Epithelial cell of prostate (primary cell): ENCODE measurements around the gene EHBP1.
"Not testable (repeated sequence)": the region's sequence is repeated elsewhere in the genome, so short reads cannot be mapped to it uniquely, and the experiment has no call there.

Experiments used
- DNase-seq: peaks from one replicate; pipeline ENCODE4 v3.0.0-alpha.2; 2011; ENCODE audit warnings: low read depth, low spot score
- H3K27ac ChIP-seq: fragments of 450-650 bp; 2 replicates; pipeline ENCODE4 v1.5.1; 2017; ENCODE audit warnings: mild to moderate bottlenecking

The EHBP1 gene

DNA sequence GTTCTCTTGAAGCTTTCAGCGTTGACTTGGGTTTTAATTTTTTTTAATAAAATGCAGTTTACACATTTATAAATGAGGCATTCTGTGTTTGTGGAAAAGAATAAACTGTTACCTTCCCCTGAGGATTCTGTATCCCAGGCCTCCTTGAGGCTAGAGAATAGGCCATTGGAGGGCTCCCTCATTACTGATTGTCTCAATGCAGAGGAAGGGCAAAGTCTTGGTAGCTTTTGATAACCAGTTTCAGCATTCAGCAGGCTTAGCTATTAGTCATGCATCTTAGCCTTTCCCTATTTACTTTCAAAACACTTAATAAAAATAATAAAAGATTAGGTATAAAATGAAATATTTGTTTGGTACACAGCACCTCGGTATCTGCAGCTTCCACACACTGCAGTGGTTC is 287.0 kb downstream of the EHBP1 start:
- no peak for DNase-seq
- H3K27ac ChIP-seq: no peak overlapping the region

DNA sequence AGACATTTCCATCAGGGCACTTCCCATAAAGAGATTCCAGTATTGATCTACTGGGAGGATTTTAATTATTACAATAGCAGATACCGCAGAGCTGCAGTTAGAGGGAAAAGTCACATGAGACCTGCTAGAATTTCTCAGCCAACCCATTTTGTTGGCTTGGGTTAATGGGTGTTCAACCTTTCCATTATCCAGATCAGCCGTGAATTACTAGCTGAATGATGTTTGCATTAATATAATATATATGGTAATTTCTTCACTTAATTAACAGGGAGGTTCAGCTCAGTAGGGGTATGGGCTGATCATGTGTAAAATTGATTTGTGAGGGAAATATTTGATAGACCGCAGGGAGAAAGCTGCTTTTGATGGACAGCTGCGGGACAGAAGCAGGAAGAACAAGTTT is 288.7 kb downstream of the EHBP1 start:
- DNase-seq: no peak
- H3K27ac ChIP-seq: no peak overlapping the region

DNA sequence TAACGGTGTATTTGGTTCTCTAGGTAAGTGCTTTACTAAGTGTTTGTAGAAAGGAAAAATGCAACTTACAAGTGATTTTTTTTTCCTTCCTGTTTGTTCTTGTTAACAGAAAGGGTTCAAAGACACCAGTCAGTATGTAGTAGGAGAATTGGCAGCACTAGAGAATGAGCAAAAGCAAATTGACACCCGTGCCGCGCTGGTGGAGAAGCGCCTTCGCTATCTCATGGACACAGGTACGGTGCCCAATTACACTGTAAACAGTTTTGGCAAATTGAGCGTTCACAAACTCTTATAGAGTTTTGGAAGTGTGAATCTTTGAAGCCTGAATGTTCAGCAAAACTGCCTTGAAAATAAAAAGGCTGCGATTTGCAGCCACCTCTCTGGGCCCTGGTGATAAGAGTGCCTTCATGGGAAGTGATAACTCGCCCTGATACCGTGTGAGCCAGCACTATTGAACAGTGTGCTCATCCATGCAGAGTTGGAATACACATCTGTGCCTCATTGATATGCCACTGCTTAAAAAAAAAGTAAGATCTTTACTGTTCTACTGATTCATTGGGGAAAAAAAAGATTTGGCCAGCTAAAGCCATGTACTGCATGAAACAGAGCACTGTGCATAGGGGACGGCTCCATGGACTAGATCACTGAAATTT is 291.1 kb downstream of the EHBP1 start:
- DNase-seq: no peak
- H3K27ac ChIP-seq: peak overlapping the region; percentile 80

DNA sequence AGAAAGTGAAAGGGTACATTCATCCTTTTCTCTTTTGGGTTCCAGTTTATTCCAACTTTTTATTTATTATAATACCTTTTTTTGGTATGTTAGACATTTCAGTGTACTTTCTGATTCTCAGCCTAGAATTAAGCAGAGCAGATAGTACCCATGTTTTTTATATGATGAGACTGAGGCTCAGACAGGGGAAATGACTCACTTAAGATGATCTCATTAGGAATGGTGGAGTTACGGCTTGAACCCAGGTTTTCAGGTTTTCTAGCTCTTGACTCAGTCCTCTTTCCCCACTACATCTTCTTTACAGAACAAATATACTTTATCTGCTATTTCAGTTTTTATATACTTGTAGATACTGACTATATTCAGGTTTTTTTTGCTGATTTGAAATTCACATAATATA is 293.4 kb downstream of the EHBP1 start:
- H3K27ac ChIP-seq: peak overlapping the region; percentile 80

DNA sequence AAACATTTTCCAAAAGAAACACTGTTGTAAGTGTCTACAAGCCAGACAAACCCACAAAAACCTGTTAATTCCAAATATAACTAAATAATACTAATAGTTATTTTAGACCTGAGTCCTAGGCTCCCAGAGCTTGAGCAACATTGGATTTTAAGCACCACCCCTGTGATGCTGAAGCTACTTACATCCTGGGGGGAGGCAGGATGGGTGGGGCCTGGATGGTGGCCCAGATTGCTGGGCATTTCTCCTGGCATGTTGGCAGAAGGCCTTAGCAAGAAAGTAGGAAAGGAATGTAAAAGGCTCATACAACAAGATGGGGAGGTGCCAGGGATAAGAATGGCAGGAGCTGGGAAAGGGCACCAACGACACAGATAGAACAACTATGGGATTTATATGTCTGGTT is 294.4 kb downstream of the EHBP1 start:
- peak; percentile 57 for DNase-seq
- H3K27ac ChIP-seq: peak overlapping the region; percentile 80

More for the DNA sequence above, 293.4 kb downstream of the EHBP1 start:
- peak; percentile 37 for DNase-seq

DNA sequence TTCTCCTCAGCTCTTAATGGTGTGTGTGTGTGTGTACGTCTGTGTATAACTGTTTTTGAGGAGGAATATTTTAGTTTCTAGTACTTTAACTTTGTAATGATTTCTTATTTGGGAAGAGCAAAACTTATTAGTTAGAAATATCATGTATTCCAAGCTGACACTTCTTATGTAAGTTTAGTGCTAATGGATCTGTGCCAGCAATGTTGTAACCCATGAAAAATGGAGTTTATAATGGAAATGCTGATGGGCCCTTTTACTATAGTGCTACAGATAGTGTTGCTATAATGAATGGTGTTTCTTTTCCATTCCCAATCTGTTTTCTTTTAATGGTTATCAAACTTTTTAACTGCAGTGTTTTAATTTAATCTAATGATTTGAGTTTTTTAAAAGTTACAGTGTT is 295.3 kb downstream of the EHBP1 start:
- no peak overlapping the region for H3K27ac ChIP-seq
- no peak for DNase-seq

DNA sequence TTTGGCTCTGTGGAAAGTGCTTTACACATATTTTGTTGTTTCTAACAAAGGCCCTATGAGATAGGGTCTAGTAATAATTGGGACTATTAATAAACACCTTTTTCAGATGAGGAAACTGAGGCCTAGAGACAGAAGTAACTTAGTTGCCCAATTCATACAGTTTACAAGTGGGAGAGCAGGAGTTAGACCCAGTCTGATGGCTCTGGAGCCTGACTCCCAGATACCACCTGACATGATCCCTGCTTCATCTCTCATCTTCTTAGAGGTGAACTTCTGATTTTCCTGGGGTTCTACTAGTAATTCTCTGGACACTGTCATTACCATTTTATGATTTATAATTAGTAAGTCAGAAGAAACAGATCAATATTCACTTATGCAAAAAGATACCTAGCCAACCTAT is 296.1 kb downstream of the EHBP1 start:
- no peak for DNase-seq
- no peak overlapping the region for H3K27ac ChIP-seq

DNA sequence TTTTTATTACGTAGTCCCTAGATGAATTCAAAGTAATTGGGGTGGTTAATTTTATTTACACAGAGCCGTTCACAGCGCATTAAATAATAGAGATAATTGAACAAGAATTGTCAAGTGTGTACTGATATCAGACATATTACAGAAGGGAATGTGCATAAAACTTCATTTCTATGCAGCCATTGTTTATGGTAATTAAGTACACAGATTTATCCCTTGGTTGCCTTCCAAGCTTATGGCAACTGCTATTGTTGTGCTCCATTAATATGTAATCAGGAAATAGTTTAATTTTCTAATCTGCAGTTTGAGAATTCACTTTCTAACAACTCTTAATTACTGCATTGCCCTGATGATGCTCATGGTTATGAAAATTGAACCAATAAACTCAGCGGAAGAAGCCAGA is 297.8 kb downstream of the EHBP1 start:
- DNase-seq: no peak
- H3K27ac ChIP-seq: no peak overlapping the region

DNA sequence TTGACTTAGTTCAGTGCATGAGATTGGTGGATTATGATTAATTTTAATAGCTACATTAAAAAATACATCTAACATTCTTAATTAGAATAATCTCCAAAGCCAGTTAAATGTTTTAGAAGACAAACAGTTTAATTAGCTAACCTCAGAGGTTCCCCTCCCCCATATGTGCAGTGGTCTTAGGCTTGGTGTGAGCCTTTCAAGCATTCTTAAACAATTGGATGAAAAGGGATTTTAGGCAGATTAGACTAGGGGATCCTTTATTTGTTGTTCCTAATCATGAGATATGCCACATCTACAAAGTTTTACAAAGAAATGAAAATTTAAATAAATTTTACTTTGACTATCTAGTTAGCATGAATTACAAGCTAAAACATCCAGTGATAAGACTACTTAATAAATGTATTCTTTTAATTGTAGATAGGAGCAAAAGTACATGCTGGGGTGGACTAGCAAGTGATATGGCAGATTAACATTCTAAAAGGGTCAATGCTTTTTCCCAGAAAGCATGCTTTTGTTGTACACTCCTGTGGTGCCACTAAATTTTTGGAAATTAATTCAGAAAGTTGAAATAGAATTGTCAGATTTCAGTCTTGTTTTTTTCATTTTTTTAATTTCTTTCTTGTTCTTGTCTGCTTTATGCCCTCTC is 302.4 kb downstream of the EHBP1 start:
- H3K27ac ChIP-seq: no peak overlapping the region
- DNase-seq: no peak

DNA sequence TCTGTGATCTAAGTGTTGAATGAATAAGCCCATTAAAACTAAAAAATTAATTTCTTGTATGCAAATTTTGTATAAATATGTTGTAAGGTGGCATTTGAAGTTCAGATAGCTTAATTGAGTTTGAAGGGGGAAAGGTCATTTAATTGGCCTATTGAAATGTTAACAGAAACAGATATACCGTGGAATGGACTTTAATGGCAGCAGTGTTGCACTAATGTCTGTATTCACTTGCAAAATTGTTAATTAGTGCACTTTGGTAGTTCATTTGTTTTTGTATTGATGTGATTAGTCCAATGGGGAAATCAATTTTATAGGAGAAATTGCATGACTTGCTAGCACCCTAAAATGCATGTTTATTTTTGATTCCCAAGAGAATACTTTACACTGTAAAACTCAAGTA is 303.3 kb downstream of the EHBP1 start:
- H3K27ac ChIP-seq: no peak overlapping the region
- no peak for DNase-seq

DNA sequence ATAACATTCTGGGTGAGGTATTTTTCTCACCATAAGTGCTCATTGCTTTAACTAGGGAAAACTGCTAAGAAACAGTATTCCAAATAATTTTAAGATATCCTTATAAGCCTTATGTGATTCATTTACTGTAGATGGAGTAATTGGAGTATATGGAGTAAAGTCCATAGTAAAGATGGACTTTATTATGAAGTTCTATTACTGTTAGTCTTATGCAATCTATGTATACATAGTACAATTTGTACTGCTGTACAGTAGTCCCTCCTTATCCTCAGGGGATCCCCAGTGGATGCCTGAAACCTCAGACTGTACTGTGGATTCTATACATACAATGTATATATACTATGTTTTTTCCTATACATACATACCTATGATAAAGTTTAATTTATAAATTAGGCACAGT is 304.0 kb downstream of the EHBP1 start:
- DNase-seq: no peak
- H3K27ac ChIP-seq: no peak overlapping the region

DNA sequence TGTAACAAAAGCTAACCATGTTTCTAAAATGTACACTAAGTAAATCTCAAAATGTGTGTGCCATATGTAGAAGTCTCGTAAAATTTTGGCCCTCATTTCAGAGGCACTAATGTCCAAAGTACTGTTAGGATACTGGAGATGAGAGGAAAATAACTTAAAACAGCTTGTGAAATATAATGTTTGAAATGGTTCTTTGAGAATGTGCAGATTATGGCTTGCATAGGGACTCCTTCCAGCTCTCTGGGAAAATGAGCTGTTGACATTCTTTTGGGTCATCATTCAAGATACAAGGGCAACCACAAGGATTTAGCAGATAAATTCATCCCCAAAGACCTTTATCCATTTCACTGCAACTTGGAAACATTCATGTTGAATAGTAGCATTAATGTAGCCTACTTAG is 307.0 kb downstream of the EHBP1 start:
- no peak overlapping the region for H3K27ac ChIP-seq
- no peak for DNase-seq

DNA sequence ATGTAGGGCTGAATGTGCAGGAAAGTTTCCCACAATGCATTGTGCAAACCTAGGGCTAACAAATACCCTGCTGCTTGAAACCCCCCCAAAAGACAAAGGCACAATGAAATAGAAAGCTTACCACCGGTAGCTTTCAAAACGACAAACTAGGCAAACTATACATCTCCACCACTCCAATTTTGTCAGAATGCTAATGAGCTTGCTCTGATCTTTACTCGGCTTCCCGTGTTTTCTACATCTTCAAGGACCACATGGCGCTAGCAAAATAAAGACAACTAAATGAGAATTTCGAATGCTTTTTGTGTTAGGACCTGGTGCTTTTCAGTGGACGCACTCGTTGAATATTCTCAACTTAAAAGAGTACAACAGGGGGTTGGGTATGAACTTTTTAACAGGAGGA is 307.9 kb downstream of the EHBP1 start:
- H3K27ac ChIP-seq: no peak overlapping the region

DNA sequence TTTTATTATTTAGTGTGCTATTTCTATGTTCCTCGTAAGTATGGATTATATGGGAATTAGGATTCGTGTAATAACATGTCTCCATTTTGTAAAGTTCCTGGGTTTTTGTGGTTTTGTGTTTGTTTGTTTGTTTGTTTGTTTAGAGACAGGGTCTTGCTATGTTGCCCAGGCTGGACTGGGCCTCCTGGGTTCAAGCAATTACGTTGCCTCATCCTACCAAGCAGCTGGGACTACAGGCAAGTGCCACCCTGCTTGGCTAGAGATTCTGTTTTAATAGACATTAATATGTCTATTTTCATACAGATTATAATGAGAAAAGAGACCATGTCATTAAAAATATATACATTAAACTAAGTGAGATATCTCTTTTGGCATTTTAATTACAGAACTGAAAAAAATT is 309.9 kb downstream of the EHBP1 start:
- H3K27ac ChIP-seq: no peak overlapping the region
- no peak for DNase-seq

More for the DNA sequence above, 307.9 kb downstream of the EHBP1 start:
- no peak for DNase-seq

DNA sequence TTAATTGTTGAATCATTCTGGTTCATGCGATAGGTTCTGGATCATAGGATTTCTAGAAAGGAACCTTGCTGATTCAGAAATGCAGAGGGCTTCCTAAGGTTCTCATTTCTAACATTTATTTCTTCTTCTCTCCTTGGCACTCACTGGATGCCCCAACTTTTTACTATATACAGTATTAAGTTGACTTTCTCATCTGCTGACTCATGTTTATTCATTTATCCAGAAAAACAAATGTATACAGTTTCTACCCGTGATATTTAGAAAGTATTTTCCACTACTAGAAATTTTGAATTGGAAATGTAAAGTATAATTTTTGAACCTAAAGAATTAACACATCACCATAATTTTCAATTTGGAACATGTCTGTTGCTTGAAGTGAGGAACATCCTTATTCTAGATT is 312.9 kb downstream of the EHBP1 start:
- no peak overlapping the region for H3K27ac ChIP-seq
- DNase-seq: no peak

DNA sequence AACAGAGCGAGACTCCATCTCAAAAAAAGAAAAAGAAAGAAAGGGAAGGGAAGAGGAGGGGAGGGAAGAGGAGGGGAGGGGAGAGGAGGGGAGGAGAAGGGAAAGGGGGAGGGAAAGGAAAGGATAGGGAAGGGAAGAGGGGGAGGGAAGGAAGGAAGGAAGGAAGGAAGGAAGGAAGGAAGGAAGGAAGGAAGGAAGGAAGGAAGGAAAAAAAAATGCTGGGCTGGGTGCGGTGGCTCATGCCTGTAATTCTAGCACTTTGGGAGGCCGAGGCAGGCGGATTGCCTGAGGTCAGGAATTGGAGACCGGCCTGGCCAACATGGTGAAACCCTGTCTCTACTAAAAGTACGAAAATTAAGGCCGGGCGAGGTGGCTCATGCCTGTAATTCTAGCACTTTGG is 314.2 kb downstream of the EHBP1 start:
- not testable (repeated sequence) for H3K27ac ChIP-seq, DNase-seq

DNA sequence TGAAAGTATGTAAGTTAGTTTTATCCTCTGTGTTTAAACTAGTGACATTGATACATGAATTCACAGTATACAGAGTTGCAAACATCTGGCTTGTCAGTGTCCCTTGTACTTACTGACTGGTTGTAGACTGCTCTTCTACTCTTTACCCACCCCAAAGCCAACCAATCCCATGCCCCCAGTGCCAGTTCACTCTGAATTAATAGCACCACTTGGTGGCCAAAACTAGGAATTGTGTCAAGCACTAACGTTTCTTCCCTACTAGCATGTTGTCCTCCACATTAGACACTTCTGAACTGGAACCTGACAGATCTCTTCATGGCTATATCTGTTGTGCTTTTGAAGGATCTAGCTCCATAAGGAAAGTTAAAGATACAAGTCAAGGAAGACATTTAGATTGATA is 317.9 kb downstream of the EHBP1 start:
- no peak for DNase-seq
- H3K27ac ChIP-seq: no peak overlapping the region

DNA sequence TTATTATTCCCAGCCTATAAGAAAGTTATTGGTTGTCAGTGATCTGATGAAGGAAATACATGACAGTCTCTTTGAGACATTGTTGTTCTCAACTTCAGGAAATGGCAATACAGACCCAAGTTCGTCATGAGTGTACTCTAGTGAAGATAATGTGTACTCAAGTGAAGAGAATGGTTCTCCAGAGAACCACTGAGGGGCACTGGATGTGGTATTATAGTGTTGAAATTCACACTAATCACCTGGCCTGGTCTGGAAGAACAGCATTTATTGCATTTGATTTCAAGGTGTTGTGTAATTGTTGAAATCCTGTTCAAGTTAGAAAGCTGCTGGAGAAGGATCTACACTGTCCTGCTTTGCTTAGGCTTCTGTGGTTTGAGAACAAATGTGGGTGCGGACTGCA is 321.7 kb downstream of the EHBP1 start:
- no peak overlapping the region for H3K27ac ChIP-seq
- DNase-seq: no peak

DNA sequence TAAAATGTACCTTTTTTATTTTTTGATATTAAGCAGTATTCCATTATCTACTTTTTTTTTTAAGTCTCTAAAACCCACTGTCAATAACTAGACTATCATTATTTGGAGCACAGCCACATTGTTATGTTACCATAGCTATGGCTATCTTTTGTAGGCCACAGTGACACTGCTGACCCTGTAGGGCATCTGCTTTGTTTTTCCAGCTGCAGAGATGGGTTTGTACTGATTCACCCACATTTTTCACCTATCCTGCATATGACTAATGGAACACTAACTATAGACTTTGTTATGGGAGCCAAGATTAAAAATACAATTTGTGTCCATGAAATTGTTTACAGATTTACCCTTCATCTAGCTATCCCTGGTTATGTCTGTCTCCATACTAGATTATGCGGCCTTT is 323.5 kb downstream of the EHBP1 start:
- no peak overlapping the region for H3K27ac ChIP-seq
- no peak for DNase-seq

DNA sequence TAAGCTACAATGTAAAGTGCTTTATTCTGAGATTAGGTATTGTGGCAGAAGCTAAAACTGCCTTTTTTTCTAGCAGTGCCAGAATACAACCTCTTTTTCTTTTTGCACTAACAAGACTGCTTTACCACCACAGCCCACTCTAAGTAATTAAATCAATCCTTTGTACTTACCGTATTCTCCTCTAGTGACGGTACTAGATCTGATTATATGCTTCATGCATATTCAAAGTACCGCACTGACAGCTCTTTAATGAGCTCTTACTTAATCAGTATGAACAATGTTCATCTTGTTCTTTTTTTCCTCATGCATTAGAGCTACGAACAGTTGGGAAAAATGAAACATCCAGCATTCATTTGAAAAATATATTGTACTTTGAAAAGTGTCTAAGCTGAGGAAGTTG is 329.0 kb downstream of the EHBP1 start:
- DNase-seq: no peak
- no peak overlapping the region for H3K27ac ChIP-seq

DNA sequence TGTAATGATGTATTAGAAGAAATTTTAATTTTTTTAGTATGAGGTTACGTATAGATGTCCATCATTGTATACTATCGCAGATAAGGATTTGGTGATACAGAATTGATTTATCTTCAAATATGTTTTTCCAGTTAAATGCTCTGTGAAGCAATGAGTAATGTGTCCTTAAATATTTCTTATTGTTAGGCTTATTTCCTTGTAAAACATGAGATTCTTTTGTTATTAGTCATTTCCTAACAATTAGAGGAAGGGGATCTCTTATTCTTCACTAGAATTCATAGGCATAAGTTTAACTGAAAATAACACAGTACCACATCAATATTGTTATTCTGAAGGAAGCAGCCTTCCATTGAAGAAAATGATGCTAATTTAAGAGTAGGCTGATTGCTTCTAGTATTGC is 329.7 kb downstream of the EHBP1 start:
- no peak for DNase-seq
- no peak overlapping the region for H3K27ac ChIP-seq

DNA sequence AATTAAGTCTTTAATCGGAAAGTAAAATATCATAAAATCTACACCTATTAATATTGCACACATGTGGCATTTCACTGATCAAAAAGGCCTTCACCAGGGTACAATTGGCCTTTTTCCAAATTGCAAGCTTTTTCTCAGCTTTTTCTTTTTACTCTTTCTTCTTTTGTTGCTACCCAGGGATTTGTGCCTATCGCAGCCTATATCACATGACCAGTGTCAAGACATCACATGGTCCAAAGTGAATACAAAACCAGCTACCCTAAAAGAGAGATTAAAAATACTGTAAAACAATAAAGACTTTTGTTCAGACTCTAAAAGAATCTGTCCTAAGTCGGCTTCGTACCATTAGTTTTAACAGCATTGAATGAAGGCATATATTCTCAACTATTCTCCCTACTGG is 330.1 kb downstream of the EHBP1 start:
- H3K27ac ChIP-seq: no peak overlapping the region
- no peak for DNase-seq
